GM19463 (cell line): ENCODE measurements around the gene CXCR3.
"Not testable (repeated sequence)": the region's sequence is repeated elsewhere in the genome, so short reads cannot be mapped to it uniquely, and the experiment has no call there.

ENCODE experiments used
- ATAC-seq: cut with Tn5 transposase; IDR thresholded peaks from one replicate; pipeline ENCODE4 v1.9.1; 2021; ENCODE audit warnings: mild to moderate bottlenecking, moderate library complexity; ENCODE audit not compliant: unreplicated experiment

The CXCR3 gene

DNA sequence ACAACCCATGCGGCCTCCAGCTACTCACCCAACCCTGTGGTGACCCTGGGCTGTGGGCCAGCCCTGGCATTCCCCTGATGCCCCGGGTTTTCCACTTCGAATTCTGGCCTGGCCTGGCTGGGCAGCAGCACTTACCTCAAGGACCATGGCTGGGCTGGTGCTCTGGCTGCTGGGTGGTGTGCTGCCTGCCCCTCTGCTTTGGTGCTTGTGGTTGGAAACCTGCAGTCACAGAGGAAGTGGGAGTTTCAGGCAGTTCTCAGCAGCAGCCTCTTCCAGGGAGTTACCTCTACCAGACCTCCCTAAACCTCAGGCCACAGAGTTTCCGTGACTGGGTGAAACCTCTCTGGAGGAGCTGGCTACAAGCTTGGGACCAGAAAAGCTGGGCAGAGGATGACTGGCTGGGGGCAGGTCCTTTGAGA lies at the start of gene CXCR3:
TSS of gene CXCR3 (minus strand) at position 209 of the 419 bp plus-strand sequence. CDS start at position 147, 62 bp downstream.
- peak; percentile 62 for ATAC-seq

DNA sequence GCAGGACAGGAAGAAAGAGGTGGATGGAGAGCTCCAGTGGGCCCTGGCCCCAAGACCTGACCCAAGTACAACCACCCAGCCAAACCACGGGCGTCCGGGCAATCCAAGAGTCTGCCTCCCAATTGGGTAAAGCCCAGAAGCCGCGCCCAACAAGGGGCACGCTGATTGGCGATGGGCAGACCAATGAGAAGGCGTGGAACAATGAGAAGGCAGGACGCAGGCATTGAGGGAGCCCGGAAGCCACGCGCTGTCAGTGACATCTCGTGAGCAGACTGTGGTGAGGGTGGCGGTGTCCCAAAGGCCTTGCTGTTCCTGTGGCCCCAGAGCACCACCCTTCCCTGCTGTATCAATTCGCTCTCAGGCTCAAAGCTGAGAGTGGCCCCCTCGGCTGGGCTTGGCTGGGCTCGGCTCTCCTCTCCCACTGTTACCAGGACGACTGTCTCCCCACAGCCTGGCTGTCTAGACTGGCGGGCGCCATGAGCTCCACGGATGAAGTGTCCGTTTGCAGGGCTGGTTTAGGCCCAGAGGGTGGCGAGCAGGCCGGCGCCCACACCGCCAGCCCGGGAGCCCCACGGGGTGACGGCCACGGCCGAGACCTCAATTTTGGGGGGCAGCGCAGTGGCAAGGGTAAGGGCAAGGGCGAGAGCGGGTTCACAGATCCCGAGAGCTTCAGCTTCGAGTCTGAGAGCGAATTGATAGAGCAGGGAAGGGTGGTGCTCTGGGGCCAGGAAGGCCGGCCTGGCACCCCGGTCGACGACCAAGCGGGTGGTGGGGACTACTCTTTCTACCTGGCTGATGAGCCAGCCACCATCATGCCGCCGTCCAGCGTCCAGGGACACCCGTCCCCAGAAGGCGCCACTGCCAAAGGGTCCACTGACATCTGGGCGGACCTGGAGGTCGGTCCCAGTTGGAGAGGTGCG lies 49.3 kb upstream of the CXCR3 start, which contains the start of gene LOC101059915:
TSS of gene LOC101059915 (plus strand) at position 219 of the 920 bp plus-strand sequence.
- no peak for ATAC-seq

- no peak for ATAC-seq
These were observed 48.2 kb upstream of the CXCR3 start for GRCh38 chrX:71666240-71667223.

GRCh38 chrX:71665747-71666146 lies 47.4 kb upstream of the CXCR3 start:
- no peak for ATAC-seq

DNA sequence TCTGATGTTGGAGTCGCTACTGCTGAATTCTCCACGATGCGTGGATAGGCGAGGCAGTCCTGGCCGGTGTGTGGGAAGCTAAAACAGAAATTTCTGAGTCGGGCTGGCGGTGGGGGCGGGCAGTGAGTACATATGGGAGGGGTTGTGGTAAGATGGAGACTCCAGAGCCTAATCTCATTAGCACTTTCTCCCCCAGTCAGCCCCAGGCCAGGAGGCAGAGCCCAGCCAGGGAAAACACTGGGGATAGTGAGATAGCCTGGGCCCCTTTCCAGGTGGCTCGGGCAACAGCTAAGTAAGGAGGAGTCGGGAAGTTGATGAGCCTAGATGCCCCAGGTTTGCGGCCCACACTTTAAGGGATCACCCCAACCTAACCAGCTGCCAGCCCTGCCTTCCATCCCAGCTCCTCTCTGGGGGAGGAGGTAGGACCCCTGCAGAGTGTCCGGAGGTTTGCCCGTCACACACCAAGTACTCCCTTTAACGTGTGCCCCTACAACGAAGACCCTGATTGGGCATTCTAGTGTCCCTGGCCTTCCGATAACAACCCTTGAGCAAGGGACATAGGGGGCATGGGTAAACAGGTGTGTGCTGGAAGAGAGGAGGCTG lies 46.7 kb upstream of the CXCR3 start:
- ATAC-seq, result no peak

GRCh38 chrX:71664202-71664601 lies 45.9 kb upstream of the CXCR3 start:
- not testable (repeated sequence) for ATAC-seq

- not testable (repeated sequence) for ATAC-seq
These were observed 44.9 kb upstream of the CXCR3 start for GRCh38 chrX:71663238-71663637.

DNA sequence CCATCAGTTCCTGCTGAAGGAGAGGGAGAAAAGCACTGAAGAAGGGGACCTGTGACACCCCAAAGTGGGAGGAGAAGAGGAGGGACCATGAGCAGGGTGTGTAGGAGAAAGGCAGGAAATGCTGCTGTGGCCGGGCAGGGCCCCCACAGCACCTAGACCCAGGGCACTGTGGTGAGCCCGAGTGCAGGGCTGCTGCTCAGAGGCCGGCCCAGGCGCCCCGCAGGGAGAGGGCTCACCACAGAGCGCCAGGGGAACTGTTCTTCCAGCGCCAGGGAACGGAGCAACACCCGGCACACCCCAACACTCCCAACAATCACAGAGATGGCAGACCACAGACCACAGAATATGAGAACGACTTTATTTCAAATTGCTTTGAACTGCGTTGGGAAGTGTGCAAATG lies 44.3 kb upstream of the CXCR3 start:
- ATAC-seq, result not testable (repeated sequence)

GRCh38 chrX:71661919-71662318 lies 43.6 kb upstream of the CXCR3 start:
- ATAC-seq, result no peak

DNA sequence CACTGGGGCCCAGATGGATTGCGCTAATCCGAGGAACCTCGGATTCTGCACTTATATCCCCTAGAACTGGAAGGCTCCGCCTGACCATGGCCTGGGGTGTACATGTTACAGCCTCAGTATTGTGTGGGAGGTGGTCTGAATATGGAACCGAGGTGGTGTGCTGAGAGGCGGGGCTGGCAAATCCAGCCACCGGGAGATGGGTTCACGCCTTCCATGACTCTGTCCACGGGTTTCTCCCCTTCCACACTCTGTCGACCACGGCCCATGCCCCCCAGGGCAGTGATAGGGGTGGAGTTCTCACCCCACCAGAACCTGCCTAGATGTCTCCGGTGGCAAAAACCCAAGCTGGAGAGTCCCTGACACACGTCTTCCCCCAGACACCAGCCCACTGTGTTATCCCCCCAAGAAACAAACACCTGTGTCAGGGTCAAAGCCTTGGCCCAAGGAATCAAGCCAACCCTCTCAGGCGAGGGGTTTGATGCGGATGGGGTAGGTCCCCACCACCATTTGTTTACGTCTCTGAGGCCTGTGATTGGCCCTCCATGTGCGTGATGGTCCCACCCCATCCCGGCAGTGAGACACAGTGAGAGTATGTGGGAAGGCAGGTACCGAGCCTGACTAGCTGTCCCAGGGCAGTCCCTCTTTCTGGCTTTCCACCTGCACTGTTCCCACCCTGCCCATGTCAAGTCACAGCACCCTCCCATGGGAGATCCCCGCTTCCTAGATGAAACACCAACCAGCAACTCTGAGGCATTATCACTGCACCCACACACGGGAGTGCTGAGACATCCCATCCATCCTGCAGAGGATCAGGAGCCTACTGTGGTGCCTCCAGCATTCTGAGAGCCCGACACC lies 42.5 kb upstream of the CXCR3 start:
- ATAC-seq, result no peak

DNA sequence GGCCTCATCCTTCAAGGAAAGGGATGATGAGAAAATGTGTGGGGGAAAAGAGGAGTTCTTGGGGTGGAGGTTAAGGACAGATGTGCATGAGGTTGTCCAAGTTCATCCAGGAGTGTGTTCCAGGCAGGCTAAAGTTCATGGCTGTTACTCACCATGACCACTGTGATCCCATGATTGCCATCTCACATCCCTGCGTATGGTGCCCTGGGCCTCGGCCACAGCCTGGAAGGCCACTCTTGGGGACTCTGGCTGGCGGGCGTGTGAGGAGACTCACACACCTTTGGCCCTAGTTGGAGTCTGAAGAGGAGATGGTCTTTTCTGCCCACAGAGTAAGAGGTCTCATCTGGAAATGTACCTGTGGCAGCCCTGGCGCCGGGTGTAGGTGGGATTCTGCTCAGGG lies 41.6 kb upstream of the CXCR3 start:
- no peak for ATAC-seq

GRCh38 chrX:71659342-71659741 lies 41.0 kb upstream of the CXCR3 start:
- no peak for ATAC-seq

- ATAC-seq, result no peak
These were observed 39.0 kb upstream of the CXCR3 start for GRCh38 chrX:71657267-71657666.

DNA sequence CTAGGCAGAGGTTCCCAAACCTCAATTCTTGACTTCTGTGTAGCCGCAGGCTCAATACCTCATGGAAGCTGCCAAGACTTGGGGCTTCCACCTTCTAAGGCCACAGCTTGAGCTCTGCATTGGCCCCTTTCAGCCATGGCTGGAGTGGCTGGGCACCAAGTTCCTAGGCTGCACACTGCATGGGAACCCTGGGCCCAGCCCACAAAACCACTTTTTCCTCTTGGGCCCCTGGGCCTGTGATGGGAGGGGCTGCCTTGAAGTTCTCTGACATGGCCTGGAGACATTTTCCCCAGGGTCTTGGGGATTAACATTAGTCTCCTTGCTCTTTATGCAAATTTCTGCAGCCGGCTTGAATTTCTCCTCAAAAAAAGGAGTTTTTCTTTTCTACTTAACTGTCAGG lies 35.0 kb upstream of the CXCR3 start:
- ATAC-seq, result no peak

- no peak for ATAC-seq
These were observed 34.1 kb upstream of the CXCR3 start for GRCh38 chrX:71652405-71652804.

- ATAC-seq, result peak; percentile 81
These were observed 32.1 kb upstream of the CXCR3 start for GRCh38 chrX:71650333-71650969.

GRCh38 chrX:71644406-71644805 lies 26.1 kb upstream of the CXCR3 start:
- not testable (repeated sequence) for ATAC-seq

GRCh38 chrX:71640002-71640401 lies 21.7 kb upstream of the CXCR3 start:
- no peak for ATAC-seq

- ATAC-seq, result no peak
These were observed 20.1 kb upstream of the CXCR3 start for GRCh38 chrX:71638409-71638808.
